GM23338 (cell line): ENCODE results near the gene PSMD14.

Source experiments
- CTCF ChIP-seq, 2 experiments: fragments of 200-600 bp in 1 of 2; sonication (generic) in 1 of 2; conservative IDR thresholded peaks; 2 replicates each; pipeline versions ENCODE4 v1.5.1 to v1.6.1; 2016 to 2017; ENCODE audit warnings: antibody characterized with exemption in 2 of 2, low read depth in 2 of 2, mild to moderate bottlenecking in 2 of 2, moderate library complexity in 1 of 2
- EZH2phosphoT487 ChIP-seq: fragments of 200-600 bp; sonication (generic); IDR thresholded peaks from one replicate; pipeline ENCODE4 v1.8.1; 2018; ENCODE audit warnings: antibody characterized with exemption; ENCODE audit not compliant: unreplicated experiment
- POLR2AphosphoS5 ChIP-seq: IDR thresholded peaks from 2 replicates; pipeline ENCODE4 v1.6.1; 2016; ENCODE audit warnings: antibody characterized with exemption, low read depth

- TF ChIP-seq CTCF (conservative IDR thresholded peaks at IDR 0.05; ENCODE audit: low read depth in 2 of 2) = no peak
- no peak for TF ChIP-seq EZH2phosphoT487
- TF ChIP-seq POLR2AphosphoS5 = no peak
Observed at GRCh38 chr2:161379740-161380139, 71.5 kb downstream of the PSMD14 start.
